ENCODE measurements around the gene TYK2.

TYK2 gene

DNA sequence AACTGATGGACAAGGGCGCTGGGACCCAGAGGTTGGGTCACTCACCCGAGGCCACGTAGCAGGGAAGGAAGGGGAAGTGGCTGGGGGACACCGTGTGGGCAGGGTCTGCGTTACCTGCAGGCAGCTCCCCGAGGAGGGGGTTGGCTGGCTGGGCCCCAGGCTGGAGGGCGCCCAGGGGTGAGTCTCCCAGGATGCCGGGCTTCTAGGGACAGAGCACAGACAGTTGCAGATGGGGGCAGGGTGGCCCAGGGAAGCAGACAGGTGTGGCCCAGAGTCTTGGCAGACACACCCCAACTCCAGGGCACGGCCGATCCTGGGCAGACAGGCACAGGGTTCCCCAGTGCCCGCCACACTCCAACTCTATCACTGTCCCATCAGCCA lies 59.0 kb downstream of the TYK2 start:
- TF ChIP-seq, protein P1, sequence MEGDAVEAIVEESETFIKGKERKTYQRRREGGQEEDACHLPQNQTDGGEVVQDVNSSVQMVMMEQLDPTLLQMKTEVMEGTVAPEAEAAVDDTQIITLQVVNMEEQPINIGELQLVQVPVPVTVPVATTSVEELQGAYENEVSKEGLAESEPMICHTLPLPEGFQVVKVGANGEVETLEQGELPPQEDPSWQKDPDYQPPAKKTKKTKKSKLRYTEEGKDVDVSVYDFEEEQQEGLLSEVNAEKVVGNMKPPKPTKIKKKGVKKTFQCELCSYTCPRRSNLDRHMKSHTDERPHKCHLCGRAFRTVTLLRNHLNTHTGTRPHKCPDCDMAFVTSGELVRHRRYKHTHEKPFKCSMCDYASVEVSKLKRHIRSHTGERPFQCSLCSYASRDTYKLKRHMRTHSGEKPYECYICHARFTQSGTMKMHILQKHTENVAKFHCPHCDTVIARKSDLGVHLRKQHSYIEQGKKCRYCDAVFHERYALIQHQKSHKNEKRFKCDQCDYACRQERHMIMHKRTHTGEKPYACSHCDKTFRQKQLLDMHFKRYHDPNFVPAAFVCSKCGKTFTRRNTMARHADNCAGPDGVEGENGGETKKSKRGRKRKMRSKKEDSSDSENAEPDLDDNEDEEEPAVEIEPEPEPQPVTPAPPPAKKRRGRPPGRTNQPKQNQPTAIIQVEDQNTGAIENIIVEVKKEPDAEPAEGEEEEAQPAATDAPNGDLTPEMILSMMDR (IDR thresholded peaks at IDR 0.05): no peak
- Mint-ChIP-seq H3K9me3 (no peaks in the 10 kb centered on the region), H3K27ac (no peak overlapping the region), H3K36me3 (ENCODE audit: low read depth) (peaks cover 27% of the 10 kb centered on the region), H3K27me3 (ENCODE audit: low read depth, poor library complexity) (no peaks in the 10 kb centered on the region), H3K4me3 (no peak overlapping the region), H3K4me1 (peaks cover 1% of the 10 kb centered on the region)
- no peak for DNase-seq

DNA sequence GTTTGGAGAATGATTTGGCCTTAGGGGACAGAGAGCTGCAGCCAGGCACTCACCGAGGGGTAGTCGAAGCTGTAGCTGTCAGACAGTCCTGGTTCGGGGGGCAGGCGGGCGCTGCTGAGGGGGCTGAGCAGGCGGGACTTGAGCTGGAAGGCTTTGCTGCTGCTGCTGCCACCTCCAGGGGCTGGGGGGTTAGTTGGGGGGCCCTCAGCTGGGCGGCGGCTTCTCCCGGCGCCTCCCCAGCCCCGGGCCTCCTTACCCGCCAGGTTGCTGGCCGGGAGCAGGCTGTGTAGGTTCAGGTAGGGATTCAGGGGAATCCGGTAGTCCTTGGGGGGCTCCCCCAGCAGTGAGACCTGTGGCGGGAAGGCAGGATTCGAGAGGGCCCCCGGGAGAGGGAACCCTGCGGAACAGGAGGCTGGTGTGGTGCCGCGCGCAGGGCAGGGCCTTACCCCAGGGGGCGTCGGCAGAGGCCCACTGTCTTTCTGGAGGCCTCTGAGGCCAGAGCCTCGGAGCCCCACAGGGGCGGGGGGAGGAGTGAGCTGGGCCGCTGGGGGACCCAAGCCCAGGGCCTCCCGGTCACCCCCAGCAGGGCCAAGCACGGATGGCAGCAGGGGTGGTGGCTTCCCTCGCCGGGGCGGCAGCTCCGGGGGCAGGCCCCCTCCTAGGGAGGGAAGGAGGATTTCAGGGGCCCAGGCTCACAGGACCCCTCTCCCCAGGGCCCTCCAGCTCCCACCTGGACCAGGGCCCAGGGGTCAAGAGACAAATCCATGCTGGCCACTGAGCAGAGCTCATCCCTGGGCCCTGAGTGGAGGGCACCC lies 59.6 kb downstream of the TYK2 start:
- Mint-ChIP-seq H3K27me3 (ENCODE audit: low read depth, poor library complexity) (no peaks in the 10 kb centered on the region), H3K4me1 (peaks cover 7% of the 10 kb centered on the region), H3K4me3 (no peak overlapping the region), H3K9me3 (no peaks in the 10 kb centered on the region), H3K36me3 (ENCODE audit: low read depth) (peaks cover 25% of the 10 kb centered on the region), H3K27ac (no peak overlapping the region)
- no peak for DNase-seq
- TF ChIP-seq, protein P1 (IDR thresholded peaks at IDR 0.05): no peak

DNA sequence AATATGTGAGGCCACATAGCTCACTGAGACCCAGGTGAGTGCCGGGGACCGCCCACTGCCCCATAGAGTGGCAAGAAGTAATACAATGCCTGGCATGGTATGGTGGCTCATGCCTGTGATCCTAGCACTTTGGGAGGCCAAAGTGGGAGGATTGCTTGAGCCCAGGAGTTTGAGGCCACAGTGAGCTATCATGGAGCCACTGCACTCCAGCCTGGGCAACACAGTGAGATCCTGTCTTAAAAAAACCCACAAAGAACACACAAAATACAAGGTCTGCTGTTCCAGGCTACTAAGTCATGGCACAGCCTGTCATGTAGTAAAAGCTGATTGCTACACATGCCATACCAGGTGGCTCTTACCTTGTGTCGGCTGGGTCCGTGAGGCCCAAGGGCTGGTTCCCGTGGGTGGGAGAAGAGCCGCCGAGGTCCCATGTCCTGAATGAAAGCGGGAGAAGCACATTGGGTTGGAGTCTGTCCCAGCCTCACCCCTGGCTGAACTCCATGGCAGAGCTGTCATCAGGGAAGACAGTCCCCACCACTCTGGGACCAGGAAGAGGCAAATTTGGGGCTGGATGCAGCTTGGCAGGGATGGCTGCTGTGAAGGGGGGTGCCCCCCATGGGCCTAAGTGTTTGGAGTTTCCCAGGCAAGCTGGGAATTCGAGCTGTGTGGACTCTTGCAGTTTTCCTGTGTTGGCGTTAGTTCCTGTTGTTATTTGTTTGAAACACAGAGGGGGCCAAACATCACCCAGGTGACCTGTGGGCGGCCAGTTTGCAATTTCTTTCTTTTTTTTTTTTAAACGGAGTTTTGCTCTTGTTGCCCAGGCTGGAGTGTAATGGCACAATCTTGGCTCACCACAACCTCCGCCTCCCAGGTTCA lies 61.3 kb downstream of the TYK2 start:
- TF ChIP-seq, protein P1 (IDR thresholded peaks at IDR 0.05): no peak

DNA sequence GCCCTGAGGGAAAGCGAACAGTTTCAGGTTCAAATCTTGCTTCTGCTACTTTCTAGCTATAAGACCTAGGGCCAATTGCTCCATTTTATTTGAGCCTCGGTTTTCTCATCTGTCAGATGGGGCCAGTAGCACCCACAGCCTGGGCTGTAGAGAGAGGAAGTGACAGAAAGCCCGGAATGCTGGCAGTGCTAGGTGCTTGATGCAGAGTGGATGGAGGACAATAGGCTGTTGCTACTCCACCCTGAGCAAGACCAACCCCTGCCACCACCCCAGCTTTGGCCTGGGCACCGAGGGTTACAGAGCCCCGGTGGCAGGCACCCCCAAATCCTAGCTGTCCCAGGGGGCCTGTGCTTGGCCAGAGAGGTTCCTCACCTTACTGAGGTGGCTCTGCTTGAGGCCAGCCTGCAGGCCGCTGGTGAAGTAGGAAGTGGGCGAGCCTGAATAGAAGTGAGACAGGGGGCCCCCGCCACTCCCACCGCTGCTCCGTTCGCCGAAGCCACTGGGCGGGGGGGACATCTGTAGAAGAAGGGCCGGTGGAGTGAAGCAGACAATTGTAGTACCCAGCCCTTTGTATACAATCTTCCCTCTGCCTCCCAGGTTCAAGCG lies 62.4 kb downstream of the TYK2 start:
- H3K27me3 Mint-ChIP-seq (ENCODE audit: low read depth, poor library complexity): no peaks in the 10 kb centered on the region
- no peaks in the 10 kb centered on the region for H3K9me3 Mint-ChIP-seq
- DNase-seq: no peak
- no peak overlapping the region for H3K4me3 Mint-ChIP-seq
- peak overlapping the region; percentile 68 for H3K27ac Mint-ChIP-seq
- TF ChIP-seq, protein P1 (IDR thresholded peaks at IDR 0.05): no peak
- H3K4me1 Mint-ChIP-seq: peaks cover 23% of the 10 kb centered on the region
- peaks cover 24% of the 10 kb centered on the region for H3K36me3 Mint-ChIP-seq (ENCODE audit: low read depth)

More for the DNA sequence above, 61.3 kb downstream of the TYK2 start:
- Mint-ChIP-seq H3K9me3 (no peaks in the 10 kb centered on the region), H3K4me1 (peaks cover 23% of the 10 kb centered on the region), H3K27ac (no peak overlapping the region), H3K27me3 (ENCODE audit: low read depth, poor library complexity) (no peaks in the 10 kb centered on the region), H3K36me3 (ENCODE audit: low read depth) (peaks cover 20% of the 10 kb centered on the region), H3K4me3 (no peak overlapping the region)
- no peak for DNase-seq

DNA sequence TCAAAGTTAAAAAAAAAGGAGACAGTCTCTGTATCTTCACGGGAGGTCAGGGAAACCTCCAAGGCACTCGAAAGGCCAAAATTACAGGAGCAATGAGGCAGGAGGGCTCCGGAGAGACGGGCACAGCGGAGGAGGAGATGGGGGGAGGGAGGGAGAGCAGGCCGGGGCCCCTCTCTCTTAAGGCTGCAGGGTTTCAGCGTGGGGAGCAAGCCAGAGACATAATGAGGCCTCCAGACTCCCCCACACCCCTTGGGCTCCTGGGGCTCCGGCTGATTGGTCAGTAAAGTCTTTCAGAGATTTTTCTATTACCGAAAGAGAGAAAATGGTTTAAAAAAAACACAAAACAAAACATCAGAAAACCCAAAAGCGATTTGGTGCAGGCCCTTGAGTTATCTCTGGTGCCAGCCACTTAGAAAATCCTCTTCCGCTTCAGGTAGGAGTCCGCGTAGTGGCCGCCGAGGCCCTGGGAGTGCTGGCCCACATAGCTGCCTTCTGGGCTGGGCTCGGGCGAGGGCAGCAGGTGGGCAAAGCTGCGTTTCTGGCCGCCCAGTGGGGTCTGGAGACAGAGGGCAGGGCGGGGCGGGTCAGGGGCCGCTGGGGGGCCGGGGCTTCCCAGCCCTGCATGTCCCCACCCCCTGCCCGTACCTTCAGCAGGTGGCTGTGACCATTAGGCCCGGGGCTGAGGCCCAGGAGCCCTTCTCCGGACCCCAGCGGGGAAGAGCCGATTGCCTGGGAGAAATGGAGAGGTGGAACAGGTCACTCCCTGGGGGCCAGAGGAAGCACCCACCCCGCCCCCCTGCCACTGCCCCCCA lies 63.1 kb downstream of the TYK2 start:
- DNase-seq: no peak
- H3K27ac Mint-ChIP-seq: no peak overlapping the region
- H3K36me3 Mint-ChIP-seq (ENCODE audit: low read depth): peaks cover 25% of the 10 kb centered on the region
- no peaks in the 10 kb centered on the region for H3K9me3 Mint-ChIP-seq
- H3K4me1 Mint-ChIP-seq: peaks cover 23% of the 10 kb centered on the region
- TF ChIP-seq, protein P1 (IDR thresholded peaks at IDR 0.05): no peak
- no peaks in the 10 kb centered on the region for H3K27me3 Mint-ChIP-seq (ENCODE audit: low read depth, poor library complexity)
- no peak overlapping the region for H3K4me3 Mint-ChIP-seq
